Peyer's patch (tissue), 4 donors: Measurements from ENCODE around the gene KCNK1. TPM values are rescaled to one million over a fixed set of nuclear protein-coding genes. Genes with fewer than 3 reads are reported as not detected.

Experiments
- DNase-seq, 3 donors: peaks; one replicate each; pipeline ENCODE4 v3.0.0-alpha.2; 2017 to 2019
- H3K27ac ChIP-seq, 4 donors: fragments of 200-600 bp; sonication (generic); one replicate each; pipeline ENCODE4 v1.5.1; 2016 to 2019
- H3K27me3 ChIP-seq, 2 donors: fragments of 200-600 bp; sonication (generic); one replicate each; pipeline ENCODE4 v1.5.1; 2019
- H3K36me3 ChIP-seq, 3 donors: fragments of 200-600 bp; sonication (generic); one replicate each; pipeline ENCODE4 v1.5.1; 2016 to 2019
- H3K4me1 ChIP-seq, 4 donors: fragments of 200-600 bp; sonication (generic); one replicate each; pipeline ENCODE4 v1.5.1; 2016 to 2019
- H3K4me3 ChIP-seq, 4 donors: fragments of 200-600 bp; sonication (generic); 1 replicate in 3 of 4; 2 replicates in 1 of 4; pipeline ENCODE4 v1.5.1; 2016 to 2019; ENCODE audit warnings: mild to moderate bottlenecking in 1 of 4
- H3K9me3 ChIP-seq, 4 donors: fragments of 200-600 bp; sonication (generic); one replicate each; pipeline ENCODE4 v1.5.1; 2016 to 2019; ENCODE audit warnings: mild to moderate bottlenecking in 1 of 4
- CTCF ChIP-seq, 6 experiments: fragments of 450-650 bp in 4 of 6; fragments of 200-600 bp in 2 of 6; sonication (generic) in 1 of 6; IDR thresholded peaks; one replicate each; pipeline ENCODE4 v1.5.1; 2017 to 2019; ENCODE audit warnings: antibody characterized with exemption in 6 of 6, mild to moderate bottlenecking in 3 of 6, moderate library complexity in 1 of 6
- POLR2A ChIP-seq, 2 donors: fragments of 450-650 bp; IDR thresholded peaks; one replicate each; pipeline ENCODE4 v1.5.1; 2017; ENCODE audit warnings: antibody characterized with exemption in 2 of 2, mild to moderate bottlenecking in 2 of 2, moderate library complexity in 2 of 2
- total RNA-seq, 4 donors: library from RNA; depleted of rRNA; stranded (reverse); fragments of >200 nt; gene quantifications; one replicate each; pipeline ENCODE4 v1.1.0, GENCODE V29; 2016

KCNK1 gene
- total RNA-seq, 4 donors from 2014 or later: 17.2 to 22.2 (median 17.2) TPM; not detected in 1

DNA sequence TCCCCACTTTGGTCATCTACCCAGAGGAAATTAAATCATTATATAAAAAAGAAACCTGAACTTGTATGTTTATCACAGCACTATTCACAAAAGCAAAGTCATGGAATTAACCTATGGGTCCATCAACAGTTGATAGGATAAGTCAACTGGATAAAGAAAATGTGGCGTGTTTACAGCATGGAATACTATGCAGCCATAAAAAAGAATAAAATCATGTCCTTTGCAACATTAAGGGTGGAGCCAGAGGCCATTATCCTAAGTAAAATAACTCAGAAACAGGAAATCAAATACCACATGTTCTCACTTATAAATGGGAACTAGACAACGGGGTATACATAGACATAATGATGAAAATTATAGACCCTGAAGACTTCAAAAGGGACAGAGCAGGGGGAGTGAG lies 27.6 kb upstream of the KCNK1 start:
- no peaks in the 10 kb centered on the region for H3K36me3 ChIP-seq
- H3K4me1 ChIP-seq: no peaks in the 10 kb centered on the region
- H3K27me3 ChIP-seq: no peaks in the 10 kb centered on the region
- TF ChIP-seq CTCF (IDR thresholded peaks at IDR 0.05): no peak
- TF ChIP-seq POLR2A (IDR thresholded peaks at IDR 0.05): no peak
- H3K27ac ChIP-seq: no peak overlapping the region
- DNase-seq: no peak
- no peaks in the 10 kb centered on the region for H3K9me3 ChIP-seq
- H3K4me3 ChIP-seq: no peak overlapping the region

GRCh38 chr1:233587196-233587595 lies 26.7 kb upstream of the KCNK1 start:
- Histone ChIP-seq H3K27me3 (no peaks in the 10 kb centered on the region), H3K4me3 (no peak overlapping the region), H3K4me1 (no peaks in the 10 kb centered on the region), H3K27ac (no peak overlapping the region), H3K36me3 (no peaks in the 10 kb centered on the region), H3K9me3 (no peaks in the 10 kb centered on the region)
- no peak for TF ChIP-seq CTCF (IDR thresholded peaks at IDR 0.05)
- no peak for DNase-seq

GRCh38 chr1:233587958-233588799 lies 25.7 kb upstream of the KCNK1 start:
- no peaks in the 10 kb centered on the region for H3K36me3 ChIP-seq
- no peaks in the 10 kb centered on the region for H3K27me3 ChIP-seq
- H3K9me3 ChIP-seq: no peaks in the 10 kb centered on the region
- no peak overlapping the region for H3K4me3 ChIP-seq
- H3K4me1 ChIP-seq: no peaks in the 10 kb centered on the region
- no peak for DNase-seq
- H3K27ac ChIP-seq: no peak overlapping the region
- TF ChIP-seq POLR2A (IDR thresholded peaks at IDR 0.05) (no peak), CTCF (IDR thresholded peaks at IDR 0.05) (no peak)

- Histone ChIP-seq H3K9me3 (no peaks in the 10 kb centered on the region), H3K27me3 (no peaks in the 10 kb centered on the region), H3K4me1 (no peaks in the 10 kb centered on the region), H3K36me3 (no peaks in the 10 kb centered on the region), H3K27ac (no peak overlapping the region), H3K4me3 (no peak overlapping the region)
- TF ChIP-seq CTCF (IDR thresholded peaks at IDR 0.05) (no peak), POLR2A (IDR thresholded peaks at IDR 0.05) (no peak)
- DNase-seq: no peak
Observed at GRCh38 chr1:233597489-233597901, 16.4 kb upstream of the KCNK1 start.

- Histone ChIP-seq H3K4me1 (no peaks in the 10 kb centered on the region), H3K9me3 (no peaks in the 10 kb centered on the region), H3K27ac (no peak overlapping the region), H3K36me3 (no peaks in the 10 kb centered on the region), H3K27me3 (no peaks in the 10 kb centered on the region), H3K4me3 (no peak overlapping the region)
- TF ChIP-seq POLR2A (IDR thresholded peaks at IDR 0.05) (no peak), CTCF (IDR thresholded peaks at IDR 0.05) (no peak)
- no peak for DNase-seq
Observed at GRCh38 chr1:233598891-233599541, 14.9 kb upstream of the KCNK1 start.
